ENCODE measurements around the gene SGCA. TPM values are rescaled to one million over a fixed set of nuclear protein-coding genes. Genes with fewer than 3 reads are reported as not detected.

Gene SGCA
- total and polyA plus RNA-seq, 2 experiments from 2014 or later, result 0.19 TPM; not detected in 1

DNA sequence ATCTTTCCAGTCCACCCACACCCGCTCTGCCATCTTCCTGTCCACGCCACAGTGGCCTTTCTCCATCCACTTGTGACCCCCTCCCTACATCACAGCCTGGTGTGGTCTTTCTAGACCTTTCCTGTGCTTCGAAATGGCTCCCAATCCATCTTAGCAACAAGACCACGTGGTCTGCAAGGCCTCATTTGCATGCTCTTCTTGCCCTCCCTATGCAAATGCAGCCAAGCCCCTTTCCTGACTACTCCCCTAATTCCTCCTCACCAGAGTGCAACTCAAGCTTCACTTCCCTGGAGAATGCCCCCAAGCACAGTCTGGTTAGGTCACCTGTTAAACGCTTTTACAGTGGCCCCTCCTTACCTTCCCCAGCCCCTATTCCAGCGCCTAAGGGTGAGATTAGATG is 21.4 kb upstream of the SGCA start:
- Mint-ChIP-seq H3K9me3 (no peaks in the 10 kb centered on the region), H3K27ac (no peak overlapping the region), H3K4me1 (peaks cover 43% of the 10 kb centered on the region), H3K4me3 (no peak overlapping the region; the same call in 2 of the 3 replicates), H3K36me3 (ENCODE audit: low read depth) (peaks cover 37% of the 10 kb centered on the region), H3K27me3 (ENCODE audit: insufficient read depth, low read depth, poor library complexity) (peaks cover 28% of the 10 kb centered on the region)
- Histone ChIP-seq H3K4me2 (no peak overlapping the region), H3K36me3 (ENCODE audit: insufficient read depth) (no peaks in the 10 kb centered on the region), H3K27ac (ENCODE audit: low read depth) (no peak overlapping the region), H3K27me3 (ENCODE audit: insufficient read depth) (peaks cover 17% of the 10 kb centered on the region), H2AFZ (no peak overlapping the region), H3K79me2 (replicated peaks; ENCODE audit: insufficient read depth) (no peaks in the 10 kb centered on the region), H3F3A (replicated peaks; ENCODE audit: low read depth) (no peaks in the 10 kb centered on the region), H4K20me1 (replicated peaks; ENCODE audit: insufficient read depth) (no peaks in the 10 kb centered on the region), H3K4me1 (ENCODE audit: insufficient read depth) (peaks cover 21% of the 10 kb centered on the region), H3K4me3 (no peak overlapping the region), H3K9me2 (ENCODE audit: insufficient read depth) (no peaks in the 10 kb centered on the region)
- TF ChIP-seq, protein P1, sequence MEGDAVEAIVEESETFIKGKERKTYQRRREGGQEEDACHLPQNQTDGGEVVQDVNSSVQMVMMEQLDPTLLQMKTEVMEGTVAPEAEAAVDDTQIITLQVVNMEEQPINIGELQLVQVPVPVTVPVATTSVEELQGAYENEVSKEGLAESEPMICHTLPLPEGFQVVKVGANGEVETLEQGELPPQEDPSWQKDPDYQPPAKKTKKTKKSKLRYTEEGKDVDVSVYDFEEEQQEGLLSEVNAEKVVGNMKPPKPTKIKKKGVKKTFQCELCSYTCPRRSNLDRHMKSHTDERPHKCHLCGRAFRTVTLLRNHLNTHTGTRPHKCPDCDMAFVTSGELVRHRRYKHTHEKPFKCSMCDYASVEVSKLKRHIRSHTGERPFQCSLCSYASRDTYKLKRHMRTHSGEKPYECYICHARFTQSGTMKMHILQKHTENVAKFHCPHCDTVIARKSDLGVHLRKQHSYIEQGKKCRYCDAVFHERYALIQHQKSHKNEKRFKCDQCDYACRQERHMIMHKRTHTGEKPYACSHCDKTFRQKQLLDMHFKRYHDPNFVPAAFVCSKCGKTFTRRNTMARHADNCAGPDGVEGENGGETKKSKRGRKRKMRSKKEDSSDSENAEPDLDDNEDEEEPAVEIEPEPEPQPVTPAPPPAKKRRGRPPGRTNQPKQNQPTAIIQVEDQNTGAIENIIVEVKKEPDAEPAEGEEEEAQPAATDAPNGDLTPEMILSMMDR (conservative IDR thresholded peaks at IDR 0.05; ENCODE audit: low read depth in 2 of 2), result no peak
- no peak for TF ChIP-seq JUNB (IDR thresholded peaks at IDR 0.05; ENCODE audit: unreplicated experiment)
- TF ChIP-seq EZH2 (IDR thresholded peaks at IDR 0.05; ENCODE audit: low read depth, unreplicated experiment), result no peak
- TF ChIP-seq EZH2phosphoT487 (IDR thresholded peaks at IDR 0.05; ENCODE audit: unreplicated experiment), result no peak
- TF ChIP-seq NANOG (IDR thresholded peaks at IDR 0.05; ENCODE audit: borderline replicate concordance), result no peak
- TF ChIP-seq POLR2AphosphoS5 (IDR thresholded peaks at IDR 0.05; ENCODE audit: low read depth), result no peak
- TF ChIP-seq ZNF331 (CRISPR knock-in tag; IDR thresholded peaks at IDR 0.05; ENCODE audit: low read depth), result no peak
- no peak for TF ChIP-seq ZNF114 (CRISPR knock-in tag; IDR thresholded peaks at IDR 0.05)
- TF ChIP-seq CREB1 (CRISPR knock-in tag; IDR thresholded peaks at IDR 0.05; ENCODE audit: low read depth), result no peak
- no peak for ATAC-seq
- no peak for DNase-seq (ENCODE audit: low spot score)

DNA sequence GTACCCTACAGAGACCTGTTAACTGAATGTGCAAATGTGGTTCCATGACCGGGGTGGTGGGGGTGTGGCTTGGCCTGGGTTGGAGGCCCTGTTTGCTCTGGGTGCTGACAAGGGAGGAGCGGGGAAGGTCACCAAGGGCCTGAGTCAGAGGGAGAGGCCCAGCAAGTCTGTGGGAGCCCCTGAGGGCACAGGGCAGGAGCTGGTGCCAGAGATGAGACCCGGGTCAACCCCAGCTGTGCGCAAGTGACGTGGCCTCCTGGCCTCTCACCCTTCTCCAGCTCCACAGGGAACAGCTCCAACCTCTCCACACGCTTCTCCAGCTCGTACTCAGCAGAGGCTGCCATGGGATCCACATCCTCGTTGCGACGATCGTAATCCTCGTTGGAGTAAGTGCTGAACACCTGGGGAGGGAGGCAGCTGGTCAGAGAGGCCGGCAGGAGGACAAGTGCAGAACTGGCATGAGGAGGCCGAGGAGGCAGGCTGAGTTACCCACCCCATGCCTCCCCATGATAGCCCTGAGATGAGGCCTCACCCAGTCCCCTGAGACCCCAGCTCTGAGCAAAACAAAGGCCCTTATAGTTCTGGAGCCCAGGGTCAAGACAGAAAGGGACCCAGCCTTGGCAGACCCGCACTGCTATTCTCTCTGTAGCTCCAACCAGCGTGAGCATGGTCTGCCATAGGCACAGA is 20.8 kb upstream of the SGCA start:
- H3K4me1 Mint-ChIP-seq, result peaks cover 43% of the 10 kb centered on the region
- peaks cover 31% of the 10 kb centered on the region for H3K36me3 Mint-ChIP-seq (ENCODE audit: low read depth)
- no peak overlapping the region; the same call in 2 of the 3 replicates for H3K4me3 Mint-ChIP-seq
- peaks cover 23% of the 10 kb centered on the region for H3K27me3 ChIP-seq (ENCODE audit: insufficient read depth)
- H3K27ac ChIP-seq (ENCODE audit: low read depth), result no peak overlapping the region
- no peaks in the 10 kb centered on the region for H4K20me1 ChIP-seq (replicated peaks; ENCODE audit: insufficient read depth)
- H3K36me3 ChIP-seq (ENCODE audit: insufficient read depth), result no peaks in the 10 kb centered on the region
- H3K9me3 Mint-ChIP-seq, result no peaks in the 10 kb centered on the region
- no peak overlapping the region for H3K27ac Mint-ChIP-seq
- H2AFZ ChIP-seq, result no peak overlapping the region
- no peak for ATAC-seq
- H3K9me2 ChIP-seq (ENCODE audit: insufficient read depth), result no peaks in the 10 kb centered on the region
- H3F3A ChIP-seq (replicated peaks; ENCODE audit: low read depth), result no peaks in the 10 kb centered on the region
- no peaks in the 10 kb centered on the region for H3K79me2 ChIP-seq (replicated peaks; ENCODE audit: insufficient read depth)
- peaks cover 21% of the 10 kb centered on the region for H3K4me1 ChIP-seq (ENCODE audit: insufficient read depth)
- peaks cover 29% of the 10 kb centered on the region for H3K27me3 Mint-ChIP-seq (ENCODE audit: insufficient read depth, low read depth, poor library complexity)
- DNase-seq (ENCODE audit: low spot score), result no peak
- H3K4me3 ChIP-seq, result no peak overlapping the region
- H3K4me2 ChIP-seq, result no peak overlapping the region
- TF ChIP-seq, protein P2, sequence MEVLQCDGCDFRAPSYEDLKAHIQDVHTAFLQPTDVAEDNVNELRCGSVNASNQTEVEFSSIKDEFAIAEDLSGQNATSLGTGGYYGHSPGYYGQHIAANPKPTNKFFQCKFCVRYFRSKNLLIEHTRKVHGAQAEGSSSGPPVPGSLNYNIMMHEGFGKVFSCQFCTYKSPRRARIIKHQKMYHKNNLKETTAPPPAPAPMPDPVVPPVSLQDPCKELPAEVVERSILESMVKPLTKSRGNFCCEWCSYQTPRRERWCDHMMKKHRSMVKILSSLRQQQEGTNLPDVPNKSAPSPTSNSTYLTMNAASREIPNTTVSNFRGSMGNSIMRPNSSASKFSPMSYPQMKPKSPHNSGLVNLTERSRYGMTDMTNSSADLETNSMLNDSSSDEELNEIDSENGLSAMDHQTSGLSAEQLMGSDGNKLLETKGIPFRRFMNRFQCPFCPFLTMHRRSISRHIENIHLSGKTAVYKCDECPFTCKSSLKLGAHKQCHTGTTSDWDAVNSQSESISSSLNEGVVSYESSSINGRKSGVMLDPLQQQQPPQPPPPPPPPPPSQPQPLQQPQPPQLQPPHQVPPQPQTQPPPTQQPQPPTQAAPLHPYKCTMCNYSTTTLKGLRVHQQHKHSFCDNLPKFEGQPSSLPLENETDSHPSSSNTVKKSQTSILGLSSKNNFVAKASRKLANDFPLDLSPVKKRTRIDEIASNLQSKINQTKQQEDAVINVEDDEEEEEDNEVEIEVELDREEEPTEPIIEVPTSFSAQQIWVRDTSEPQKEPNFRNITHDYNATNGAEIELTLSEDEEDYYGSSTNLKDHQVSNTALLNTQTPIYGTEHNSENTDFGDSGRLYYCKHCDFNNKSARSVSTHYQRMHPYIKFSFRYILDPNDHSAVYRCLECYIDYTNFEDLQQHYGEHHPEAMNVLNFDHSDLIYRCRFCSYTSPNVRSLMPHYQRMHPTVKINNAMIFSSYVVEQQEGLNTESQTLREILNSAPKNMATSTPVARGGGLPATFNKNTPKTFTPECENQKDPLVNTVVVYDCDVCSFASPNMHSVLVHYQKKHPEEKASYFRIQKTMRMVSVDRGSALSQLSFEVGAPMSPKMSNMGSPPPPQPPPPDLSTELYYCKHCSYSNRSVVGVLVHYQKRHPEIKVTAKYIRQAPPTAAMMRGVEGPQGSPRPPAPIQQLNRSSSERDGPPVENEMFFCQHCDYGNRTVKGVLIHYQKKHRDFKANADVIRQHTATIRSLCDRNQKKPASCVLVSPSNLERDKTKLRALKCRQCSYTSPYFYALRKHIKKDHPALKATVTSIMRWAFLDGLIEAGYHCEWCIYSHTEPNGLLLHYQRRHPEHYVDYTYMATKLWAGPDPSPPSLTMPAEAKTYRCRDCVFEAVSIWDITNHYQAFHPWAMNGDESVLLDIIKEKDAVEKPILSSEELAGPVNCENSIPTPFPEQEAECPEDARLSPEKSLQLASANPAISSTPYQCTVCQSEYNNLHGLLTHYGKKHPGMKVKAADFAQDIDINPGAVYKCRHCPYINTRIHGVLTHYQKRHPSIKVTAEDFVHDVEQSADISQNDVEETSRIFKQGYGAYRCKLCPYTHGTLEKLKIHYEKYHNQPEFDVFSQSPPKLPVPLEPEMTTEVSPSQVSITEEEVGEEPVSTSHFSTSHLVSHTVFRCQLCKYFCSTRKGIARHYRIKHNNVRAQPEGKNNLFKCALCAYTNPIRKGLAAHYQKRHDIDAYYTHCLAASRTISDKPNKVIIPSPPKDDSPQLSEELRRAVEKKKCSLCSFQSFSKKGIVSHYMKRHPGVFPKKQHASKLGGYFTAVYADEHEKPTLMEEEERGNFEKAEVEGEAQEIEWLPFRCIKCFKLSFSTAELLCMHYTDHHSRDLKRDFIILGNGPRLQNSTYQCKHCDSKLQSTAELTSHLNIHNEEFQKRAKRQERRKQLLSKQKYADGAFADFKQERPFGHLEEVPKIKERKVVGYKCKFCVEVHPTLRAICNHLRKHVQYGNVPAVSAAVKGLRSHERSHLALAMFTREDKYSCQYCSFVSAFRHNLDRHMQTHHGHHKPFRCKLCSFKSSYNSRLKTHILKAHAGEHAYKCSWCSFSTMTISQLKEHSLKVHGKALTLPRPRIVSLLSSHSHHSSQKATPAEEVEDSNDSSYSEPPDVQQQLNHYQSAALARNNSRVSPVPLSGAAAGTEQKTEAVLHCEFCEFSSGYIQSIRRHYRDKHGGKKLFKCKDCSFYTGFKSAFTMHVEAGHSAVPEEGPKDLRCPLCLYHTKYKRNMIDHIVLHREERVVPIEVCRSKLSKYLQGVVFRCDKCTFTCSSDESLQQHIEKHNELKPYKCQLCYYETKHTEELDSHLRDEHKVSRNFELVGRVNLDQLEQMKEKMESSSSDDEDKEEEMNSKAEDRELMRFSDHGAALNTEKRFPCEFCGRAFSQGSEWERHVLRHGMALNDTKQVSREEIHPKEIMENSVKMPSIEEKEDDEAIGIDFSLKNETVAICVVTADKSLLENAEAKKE (CRISPR knock-in tag; IDR thresholded peaks at IDR 0.05), result no peak
- TF ChIP-seq ZNF331 (CRISPR knock-in tag; IDR thresholded peaks at IDR 0.05; ENCODE audit: low read depth) (no peak), NANOG (IDR thresholded peaks at IDR 0.05; ENCODE audit: borderline replicate concordance) (no peak), CREB1 (CRISPR knock-in tag; IDR thresholded peaks at IDR 0.05; ENCODE audit: low read depth) (no peak), EZH2 (IDR thresholded peaks at IDR 0.05; ENCODE audit: low read depth, unreplicated experiment) (no peak), EZH2phosphoT487 (IDR thresholded peaks at IDR 0.05; ENCODE audit: unreplicated experiment) (no peak), ZNF114 (CRISPR knock-in tag; IDR thresholded peaks at IDR 0.05) (no peak)

Data from GM23338 (cell line).